H1 (cell line): ENCODE results near the gene PRDX5. TPM values are rescaled to one million over a fixed set of nuclear protein-coding genes. Genes with fewer than 3 reads are reported as not detected.

Source experiments
- CTCF ChIA-PET: fragments of 300-600 bp; sonication (Branson Sonifier 250); formaldehyde crosslinking; loops from one replicate; lab custom pipeline; 2021; ENCODE audit not compliant: partially characterized antibody; lab: Charles Lee
- POLR2A ChIA-PET: fragments of 300-600 bp; sonication (Branson Sonifier 250); formaldehyde crosslinking; loops from one replicate; lab custom pipeline; 2021; ENCODE audit warnings: inconsistent platforms; ENCODE audit not compliant: partially characterized antibody; lab: Charles Lee
- DNase-seq, 2 experiments: peaks; one replicate each; pipeline versions ENCODE4 v3.0.0 to v3.0.0-alpha.2; 2010 to 2022; ENCODE audit warnings: low spot score in 2 of 2, low read depth in 1 of 2, mixed read lengths in 1 of 2
- FAIRE-seq: peaks from 2 replicates; lab custom pipeline; 2011; peaks lifted over from hg19 to GRCh38; lab: Jason Lieb, UNC
- H2AFZ ChIP-seq: 2 replicates; pipeline ENCODE4 v1.8.1; 2012; ENCODE audit warnings: low read length, inconsistent platforms
- H2AK5ac ChIP-seq: 2 replicates; pipeline ENCODE4 v1.6.1; 2013; ENCODE audit warnings: low read depth, low read length
- H2BK120ac ChIP-seq: replicated peaks from 2 replicates; pipeline ENCODE3; 2013; ENCODE audit warnings: low read depth, low read length, inconsistent platforms
- H2BK12ac ChIP-seq: 2 replicates; pipeline ENCODE4 v1.6.1; 2013; ENCODE audit warnings: low read depth, low read length
- H2BK15ac ChIP-seq: 2 replicates; pipeline ENCODE4 v1.6.1; 2013; ENCODE audit warnings: low read length
- H2BK20ac ChIP-seq: 2 replicates; pipeline ENCODE4 v1.6.1; 2013; ENCODE audit warnings: low read length
- H2BK5ac ChIP-seq: 2 replicates; pipeline ENCODE4 v1.6.1; 2013; ENCODE audit warnings: low read depth, low read length
- H3K14ac ChIP-seq: 2 replicates; pipeline ENCODE4 v1.6.1; 2013; ENCODE audit warnings: inconsistent platforms; ENCODE audit not compliant: insufficient read length
- H3K18ac ChIP-seq: 2 replicates; pipeline ENCODE4 v1.6.1; 2013; ENCODE audit warnings: low read length; ENCODE audit errors: extremely low read depth
- H3K23ac ChIP-seq: 2 replicates; pipeline ENCODE4 v1.6.1; 2013; ENCODE audit warnings: inconsistent platforms; ENCODE audit not compliant: insufficient read length
- H3K23me2 ChIP-seq: 2 replicates; pipeline ENCODE4 v1.6.1; 2013; ENCODE audit warnings: low read depth, low read length
- H3K27ac ChIP-seq: 2 replicates; pipeline ENCODE4 v1.6.1; 2011; ENCODE audit warnings: low read depth, low read length, inconsistent platforms
- H3K27me3 ChIP-seq, 4 experiments: replicated peaks in 1 of 4; 1 replicate in 1 of 4; 2 replicates in 3 of 4; pipeline versions ENCODE4 v1.6.1 to v1.8.1; 2011 to 2013; ENCODE audit warnings: low read length in 3 of 4, mild to moderate bottlenecking in 3 of 4, inconsistent platforms in 2 of 4, mixed read lengths in 2 of 4, moderate library complexity in 1 of 4; ENCODE audit not compliant: control insufficient read depth in 3 of 4, insufficient read depth in 3 of 4; ENCODE audit errors: extremely low read depth in 1 of 4
- H3K36me3 ChIP-seq, 4 experiments: 2 replicates each; pipeline versions ENCODE4 v1.6.1 to v1.8.1; 2011 to 2013; ENCODE audit warnings: mild to moderate bottlenecking in 4 of 4, low read length in 3 of 4, moderate library complexity in 2 of 4, control low read depth in 1 of 4, inconsistent platforms in 1 of 4; ENCODE audit not compliant: insufficient read depth in 4 of 4, control insufficient read depth in 2 of 4
- H3K4ac ChIP-seq: replicated peaks from 2 replicates; pipeline ENCODE3; 2013; ENCODE audit warnings: low read length, low read depth, mixed read lengths, inconsistent platforms; ENCODE audit not compliant: insufficient read length
- H3K4me1 ChIP-seq, 4 experiments: replicated peaks in 1 of 4; 1 replicate in 1 of 4; 2 replicates in 3 of 4; pipeline versions ENCODE4 v1.6.1 to v1.8.1; 2011 to 2013; ENCODE audit warnings: low read length in 3 of 4, inconsistent platforms in 2 of 4, mixed read lengths in 1 of 4; ENCODE audit not compliant: insufficient read depth in 4 of 4, control insufficient read depth in 3 of 4
- H3K4me2 ChIP-seq, 2 experiments: 2 replicates each; pipeline versions ENCODE4 v1.6.1 to v1.8.1; 2011 to 2013; ENCODE audit warnings: low read depth in 2 of 2, low read length in 2 of 2, control low read depth in 1 of 2, inconsistent platforms in 1 of 2, mild to moderate bottlenecking in 1 of 2; ENCODE audit not compliant: insufficient read depth in 1 of 2
- H3K4me3 ChIP-seq, 4 experiments: fragments of 200-600, 300-600 bp in 1 of 4; sonication (generic), shearing (Covaris generic), sonication (Bioruptor Twin) in 1 of 4; 2 replicates each; pipeline versions ENCODE4 v1.5.1 to v1.8.1; 2011 to 2016; ENCODE audit warnings: low read length in 4 of 4, low read depth in 3 of 4, control low read depth in 2 of 4, inconsistent platforms in 2 of 4, mild to moderate bottlenecking in 2 of 4, mixed read lengths in 1 of 4, moderate library complexity in 1 of 4; ENCODE audit not compliant: insufficient read depth in 2 of 4; ENCODE audit errors: extremely low read depth in 1 of 4
- H3K56ac ChIP-seq: replicated peaks from 2 replicates; pipeline ENCODE3; 2013; ENCODE audit warnings: low read depth, mild to moderate bottlenecking, mixed read lengths, low read length, inconsistent platforms; ENCODE audit not compliant: insufficient read length
- H3K79me1 ChIP-seq: 2 replicates; pipeline ENCODE4 v1.6.1; 2013; ENCODE audit warnings: low read depth, low read length, control low read depth
- H3K79me2 ChIP-seq, 2 experiments: 2 replicates each; pipeline versions ENCODE4 v1.6.1 to v1.8.1; 2012 to 2013; ENCODE audit warnings: low read length in 2 of 2, mild to moderate bottlenecking in 2 of 2, inconsistent platforms in 1 of 2; ENCODE audit not compliant: insufficient read depth in 2 of 2, control insufficient read depth in 1 of 2
- H3K9ac ChIP-seq, 4 experiments: replicated peaks in 1 of 4; 1 replicate in 1 of 4; 2 replicates in 3 of 4; pipeline versions ENCODE4 v1.6.1 to v1.8.1; 2011 to 2013; ENCODE audit warnings: low read depth in 3 of 4, low read length in 3 of 4, control low read depth in 2 of 4, mild to moderate bottlenecking in 2 of 4, moderate library complexity in 2 of 4, inconsistent platforms in 1 of 4; ENCODE audit errors: extremely low read depth in 1 of 4
- H3K9me3 ChIP-seq, 2 experiments: 2 replicates each; pipeline versions ENCODE4 v1.6.1 to v1.8.1; 2012 to 2013; ENCODE audit warnings: mild to moderate bottlenecking in 2 of 2, moderate library complexity in 2 of 2, control low read depth in 1 of 2, inconsistent platforms in 1 of 2, low read depth in 1 of 2, low read length in 1 of 2, mixed read lengths in 1 of 2; ENCODE audit not compliant: insufficient read depth in 2 of 2
- H4K20me1 ChIP-seq, 2 experiments: replicated peaks in 1 of 2; 2 replicates each; pipeline versions ENCODE3 to v1.8.1; 2011 to 2013; ENCODE audit warnings: inconsistent platforms in 2 of 2, low read length in 2 of 2, mild to moderate bottlenecking in 1 of 2; ENCODE audit not compliant: insufficient read depth in 2 of 2, control insufficient read depth in 1 of 2
- H4K5ac ChIP-seq: 2 replicates; pipeline ENCODE4 v1.6.1; 2013; ENCODE audit warnings: low read length, low read depth, mixed read lengths, inconsistent platforms; ENCODE audit not compliant: insufficient read length
- H4K8ac ChIP-seq: 2 replicates; pipeline ENCODE4 v1.8.0; 2013; ENCODE audit warnings: mild to moderate bottlenecking, moderate library complexity, low read length, inconsistent platforms; ENCODE audit not compliant: insufficient read depth; ENCODE audit errors: extremely low read depth
- H4K91ac ChIP-seq: replicated peaks from 2 replicates; pipeline ENCODE3; 2013; ENCODE audit warnings: low read length, mixed read lengths, inconsistent platforms; ENCODE audit not compliant: insufficient read length
- BACH1 ChIP-seq: IDR thresholded peaks from 2 replicates; pipeline ENCODE4 v1.6.1; 2012; ENCODE audit warnings: low read length, improper control_type of control experiment
- BRCA1 ChIP-seq: IDR thresholded peaks from 2 replicates; pipeline ENCODE4 v1.6.1; 2012; ENCODE audit warnings: low read depth, low read length, improper control_type of control experiment
- CBX8 ChIP-seq: fragments of 300-800, 300-1000 bp; sonication (generic); IDR thresholded peaks from 2 replicates; pipeline ENCODE4 v1.7.1; 2016; ENCODE audit warnings: low read depth, low read length, borderline replicate concordance
- CEBPB ChIP-seq: IDR thresholded peaks from 2 replicates; pipeline ENCODE4 v1.6.1; 2012; ENCODE audit warnings: low read depth, low read length
- CREB1 ChIP-seq: IDR thresholded peaks from 2 replicates; pipeline ENCODE4 v1.6.1; 2012; ENCODE audit warnings: inconsistent platforms
- EZH2 ChIP-seq: fragments of 200-600 bp; sonication (generic); IDR thresholded peaks from 2 replicates; pipeline ENCODE4 v1.7.1; 2012; ENCODE audit warnings: low read depth, mild to moderate bottlenecking, moderate library complexity, low read length, inconsistent platforms; ENCODE audit not compliant: severe bottlenecking
- KDM1A ChIP-seq: fragments of 200-600, 300-600 bp; sonication (generic); IDR thresholded peaks from 2 replicates; pipeline ENCODE4 v1.7.1; 2016; ENCODE audit warnings: mild to moderate bottlenecking, low read length, borderline replicate concordance
- KDM4A ChIP-seq: IDR thresholded peaks from one replicate; pipeline ENCODE4 v1.7.1; 2012; ENCODE audit warnings: low read depth, mild to moderate bottlenecking, moderate library complexity, low read length, inconsistent platforms; ENCODE audit not compliant: severe bottlenecking
- NANOG ChIP-seq: IDR thresholded peaks from 2 replicates; pipeline ENCODE4 v1.6.1; 2011; ENCODE audit warnings: low read length, low read depth, mild to moderate bottlenecking, inconsistent platforms; ENCODE audit not compliant: insufficient read depth, poor library complexity, severe bottlenecking
- PHF8 ChIP-seq: fragments of 200-600 bp; sonication (generic); conservative IDR thresholded peaks from 2 replicates; pipeline ENCODE4 v1.7.1; 2012; ENCODE audit warnings: low read depth, mild to moderate bottlenecking, inconsistent platforms, low read length, moderate library complexity
- POU5F1 ChIP-seq: IDR thresholded peaks from 2 replicates; pipeline ENCODE4 v1.6.1; 2011; ENCODE audit warnings: low read depth, mild to moderate bottlenecking, low read length, moderate library complexity
- RFX5 ChIP-seq: IDR thresholded peaks from 2 replicates; pipeline ENCODE4 v1.6.1; 2011; ENCODE audit warnings: low read depth, low read length, improper control_type of control experiment, borderline replicate concordance
- SRF ChIP-seq: IDR thresholded peaks from 2 replicates; pipeline ENCODE4 v1.6.1; 2011; ENCODE audit warnings: mild to moderate bottlenecking, low read depth, low read length, moderate library complexity
- WGBS, 2 experiments: shearing (Covaris generic) in 1 of 2; methylation state at CpG; one replicate each; pipeline versions ENCODE4 v1.1.6 to v1.1.7; 2013 to 2015; ENCODE audit warnings: low lambda C conversion rate in 2 of 2, mixed read lengths in 2 of 2, inconsistent platforms in 1 of 2, low coverage in 1 of 2, missing lambda C conversion rate in 1 of 2; ENCODE audit not compliant: insufficient replicate concordance in 2 of 2, insufficient coverage in 1 of 2, insufficient read length in 1 of 2; ENCODE audit errors: extremely low coverage in 1 of 2, missing lambda C conversion rate in 1 of 2; 5-methylcytosine and 5-hydroxymethylcytosine counted together
- polyA plus RNA-seq, 7 experiments: library from polyadenylated mRNA; depleted of rRNA in 3 of 7; stranded (reverse) in 5 of 7; unstranded in 2 of 7; fragments of >200 nt in 5 of 7; fragments of 200-250 nt in 2 of 7; gene quantifications; 1 replicate in 5 of 7; 2 replicates in 1 of 7; 4 replicates in 1 of 7; pipeline versions ENCODE4 v1.2.1 to v1.2.3, GENCODE V29; 2011 to 2013; ENCODE audit warnings: missing spikeins in 2 of 7, mixed read lengths in 2 of 7
- total RNA-seq: library from RNA; stranded (reverse); fragmentation: NEBNext Ultra II Directional; extraction: Animal tissue kit (Norgen Biotek cat#: 25700); gene quantifications from 2 replicates; pipeline ENCODE4 v1.2.1, GENCODE V29; 2021
- TF ChIP-seq, protein P1 (sequence below): IDR thresholded peaks from 2 replicates; pipeline ENCODE4 v1.6.1; 2012; ENCODE audit warnings: inconsistent platforms

The PRDX5 gene
- total and polyA plus RNA-seq, 2 of the 8 experiments (the other 6 are each of a cell fraction or from before 2014, with no cell fraction given): 201 to 582 TPM

DNA sequence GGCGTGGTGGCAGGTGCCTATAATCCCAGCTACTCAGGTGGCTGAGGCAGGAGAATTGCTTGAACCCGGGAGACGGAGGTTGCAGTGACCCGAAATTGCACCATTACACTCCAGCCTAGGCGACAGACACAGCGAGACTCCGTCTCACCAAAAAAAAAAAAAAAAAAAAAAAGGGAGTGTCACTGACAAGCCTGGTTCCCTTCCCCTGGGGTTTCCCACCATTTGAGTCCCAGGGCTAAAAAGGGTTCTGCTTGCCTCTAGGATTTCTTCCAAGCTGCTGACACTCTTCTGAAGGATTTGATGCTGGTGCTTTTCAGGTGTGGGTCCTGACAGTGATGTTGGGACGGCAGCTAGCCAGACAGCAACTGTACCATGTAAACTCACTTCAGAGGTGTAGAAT is 20.8 kb downstream of the PRDX5 start:
- CTCF ChIA-PET: interaction anchor here (0.6 to 37.6 kb wide), 7 partner anchors 12 to 312 kb away, joined by 3 to 614 read pairs (median 6); partner anchors contain the start of genes CATSPERZ, CCDC88B, ESRRA and FERMT3
- no peak overlapping the region for H3K4me3 ChIP-seq
- H3K9me3 ChIP-seq: no peaks in the 10 kb centered on the region
- no peak overlapping the region for H3K23ac ChIP-seq
- 91% methylated on average over 5 of the region's 8 CpGs; no CpG with 5 or more reads in 1 of the 2 experiments for WGBS, 2 experiments
- H2BK12ac ChIP-seq: no peak overlapping the region
- no peak overlapping the region for H2BK15ac ChIP-seq
- H2BK120ac ChIP-seq: no peak overlapping the region
- H2BK5ac ChIP-seq: no peak overlapping the region
- H3K18ac ChIP-seq: no peak overlapping the region
- no peak overlapping the region for H3K14ac ChIP-seq
- H3K36me3 ChIP-seq: no peaks in the 10 kb centered on the region
- no peak overlapping the region for H4K8ac ChIP-seq
- H3K4ac ChIP-seq: no peak overlapping the region
- no peak overlapping the region for H2AK5ac ChIP-seq
- H2AFZ ChIP-seq: no peak overlapping the region
- H2BK20ac ChIP-seq: no peak overlapping the region
- H3K79me2 ChIP-seq: no peaks in the 10 kb centered on the region
- H3K27ac ChIP-seq: no peak overlapping the region
- peaks cover 0 to 23% (median 17%) of the 10 kb centered on the region in 4 experiments; a peak in 6 of 7 replicates for H3K4me1 ChIP-seq
- POLR2A ChIA-PET: interaction anchor here (2.3 kb wide), 1 partner anchor 21 kb away, joined by 12 read pairs; the partner anchor contains the start of genes PRDX5 and TRMT112
- H3K9ac ChIP-seq: no peak overlapping the region
- no peak overlapping the region for H3K56ac ChIP-seq
- no peak overlapping the region for H4K5ac ChIP-seq
- FAIRE-seq: no peak
- no peak for DNase-seq
- no peak overlapping the region for H4K91ac ChIP-seq
- no peak overlapping the region for H3K4me2 ChIP-seq
- no peaks in the 10 kb centered on the region for H3K79me1 ChIP-seq
- peaks cover 0 to 2% (median 0%) of the 10 kb centered on the region in 4 experiments; a peak in 1 of 7 replicates for H3K27me3 ChIP-seq
- peaks cover 11% of the 10 kb centered on the region; the same call in 1 of the 2 replicates for H3K23me2 ChIP-seq
- no peaks in the 10 kb centered on the region for H4K20me1 ChIP-seq
- no peak for TF ChIP-seq EZH2
- TF ChIP-seq CEBPB: no peak
- no peak for TF ChIP-seq NANOG
- TF ChIP-seq CBX8: no peak
- TF ChIP-seq RFX5: no peak
- TF ChIP-seq, protein P1, sequence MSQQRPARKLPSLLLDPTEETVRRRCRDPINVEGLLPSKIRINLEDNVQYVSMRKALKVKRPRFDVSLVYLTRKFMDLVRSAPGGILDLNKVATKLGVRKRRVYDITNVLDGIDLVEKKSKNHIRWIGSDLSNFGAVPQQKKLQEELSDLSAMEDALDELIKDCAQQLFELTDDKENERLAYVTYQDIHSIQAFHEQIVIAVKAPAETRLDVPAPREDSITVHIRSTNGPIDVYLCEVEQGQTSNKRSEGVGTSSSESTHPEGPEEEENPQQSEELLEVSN: no peak
- TF ChIP-seq PHF8: no peak
- TF ChIP-seq POU5F1: no peak
- TF ChIP-seq BRCA1: no peak
- TF ChIP-seq CREB1: no peak
- TF ChIP-seq KDM1A: no peak
- TF ChIP-seq SRF: no peak
- no peak for TF ChIP-seq BACH1
- no peak for TF ChIP-seq KDM4A
